Mucosa of gallbladder (tissue), 1 donor: ENCODE measurements around the gene MARCHF11. TPM values are rescaled to one million over a fixed set of nuclear protein-coding genes. Genes with fewer than 3 reads are reported as not detected.

Experiments
- DNase-seq: peaks from one replicate; pipeline ENCODE4 v3.0.0-alpha.2; 2020; ENCODE audit warnings: low spot score
- total RNA-seq: library from RNA; stranded (reverse); gene quantifications from one replicate; pipeline ENCODE4 v1.2.1, GENCODE V29; 2021
- donor health status: DM: no; HTN: no; CAD: no.

The MARCHF11 gene
- total RNA-seq, 1 donor from 2014 or later: not detected

DNA sequence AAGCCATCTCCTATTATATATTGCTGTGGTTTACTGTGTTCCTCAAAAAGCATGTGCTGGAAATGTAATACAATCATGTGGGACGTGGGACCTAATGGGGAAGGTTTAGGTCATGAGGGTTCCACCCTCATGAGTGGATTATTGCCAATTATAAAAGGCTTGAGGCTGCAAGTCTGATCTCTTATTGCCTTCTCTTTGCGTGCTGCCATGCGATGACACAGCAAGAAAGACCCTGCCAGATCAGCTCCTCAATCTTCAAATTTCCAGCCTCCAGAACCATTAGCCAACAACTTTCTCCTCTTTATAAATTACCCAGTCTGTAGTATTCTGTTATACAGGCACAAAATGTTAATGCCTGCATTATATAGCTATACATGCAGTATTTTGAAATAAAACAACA, 45.4 kb downstream of the MARCHF11 start:
- DNase-seq: no peak

DNA sequence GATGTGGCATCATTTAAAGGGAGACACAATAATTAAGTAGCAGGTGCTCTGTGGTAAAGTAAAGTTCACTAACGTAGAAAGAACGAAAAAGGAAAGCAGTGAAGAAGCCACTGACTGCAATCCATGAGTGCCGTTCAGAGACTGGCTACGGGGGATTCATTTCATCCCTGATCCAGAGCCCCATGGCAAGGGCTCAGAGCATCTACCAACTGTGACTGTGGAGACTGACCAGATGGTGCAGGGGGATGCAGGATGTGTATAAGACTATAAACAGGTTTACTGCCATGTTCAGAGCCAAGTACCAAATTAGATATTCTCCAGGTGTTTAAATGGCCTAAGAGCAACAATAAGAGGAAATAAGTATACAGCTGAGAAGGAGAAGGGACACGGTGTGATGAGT, 47.7 kb downstream of the MARCHF11 start:
- no peak for DNase-seq

DNA sequence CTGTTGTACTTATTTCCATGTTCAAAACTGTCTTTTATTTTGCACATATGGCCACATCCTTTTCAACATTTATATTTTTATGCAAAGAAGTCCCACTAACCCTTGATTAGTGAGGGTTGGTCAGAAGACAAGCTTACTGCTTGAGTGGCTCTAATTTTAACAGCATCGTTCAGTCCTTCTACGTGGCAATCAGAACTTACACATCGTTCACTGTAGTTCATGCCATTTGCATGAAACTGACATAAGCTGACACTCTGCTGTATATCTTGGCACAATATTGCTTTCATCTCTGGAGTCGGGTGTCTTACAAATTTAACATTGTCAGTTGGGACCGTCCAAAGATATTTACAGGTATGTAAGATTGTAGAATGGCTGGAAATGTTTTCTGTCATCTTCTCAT, 50.6 kb downstream of the MARCHF11 start:
- DNase-seq: no peak

DNA sequence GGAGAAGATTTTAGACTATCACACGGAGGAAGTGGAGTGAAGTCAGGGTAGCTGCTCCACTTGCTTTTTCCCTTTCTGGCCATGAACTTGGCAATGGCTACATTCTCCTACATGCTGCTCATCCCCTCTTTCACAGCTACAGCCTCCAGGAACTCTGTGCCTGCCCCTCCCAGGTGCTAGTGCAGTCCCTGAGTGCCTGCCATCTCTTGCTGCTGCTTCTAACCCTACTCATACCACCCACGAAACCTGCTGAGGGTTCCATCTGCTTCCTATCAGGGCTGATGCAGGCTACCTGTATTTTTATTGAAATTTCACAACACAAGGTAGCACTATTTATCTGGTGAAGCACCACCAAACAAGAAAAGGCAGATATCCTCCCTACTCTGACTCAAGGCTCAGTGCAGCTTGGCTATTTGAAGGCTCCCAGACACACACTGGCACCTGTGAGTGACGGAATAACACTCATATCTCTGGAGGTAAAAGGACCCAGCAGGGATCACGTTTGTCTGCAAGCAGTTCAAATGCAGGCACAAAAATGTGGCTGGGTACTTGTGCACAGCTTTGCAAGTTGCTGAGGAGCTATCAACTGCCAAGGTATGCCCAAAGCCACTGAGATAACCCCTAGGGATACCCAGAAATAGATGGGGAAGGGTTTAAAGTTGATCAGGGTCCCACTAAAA, 51.6 kb downstream of the MARCHF11 start:
- DNase-seq: no peak

DNA sequence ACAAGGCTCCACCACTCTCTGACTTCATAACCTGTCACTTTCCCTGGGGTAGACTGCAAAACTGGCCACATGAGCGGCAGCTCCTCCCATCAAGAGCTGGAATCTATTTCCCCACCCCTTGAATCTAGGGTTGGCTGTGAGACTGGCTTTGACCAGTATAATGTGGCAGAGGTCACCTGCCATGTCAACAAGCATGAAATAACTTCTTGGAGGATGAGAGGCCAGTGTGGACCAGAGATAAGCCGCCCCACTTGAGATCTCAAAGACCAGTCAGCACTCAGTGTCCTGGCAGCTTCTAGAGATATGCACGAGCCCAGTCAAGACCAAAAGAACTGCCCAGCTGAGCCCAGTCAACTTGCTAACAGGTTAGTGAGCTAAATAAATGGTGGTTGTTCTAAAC, 59.0 kb downstream of the MARCHF11 start:
- DNase-seq: no peak

DNA sequence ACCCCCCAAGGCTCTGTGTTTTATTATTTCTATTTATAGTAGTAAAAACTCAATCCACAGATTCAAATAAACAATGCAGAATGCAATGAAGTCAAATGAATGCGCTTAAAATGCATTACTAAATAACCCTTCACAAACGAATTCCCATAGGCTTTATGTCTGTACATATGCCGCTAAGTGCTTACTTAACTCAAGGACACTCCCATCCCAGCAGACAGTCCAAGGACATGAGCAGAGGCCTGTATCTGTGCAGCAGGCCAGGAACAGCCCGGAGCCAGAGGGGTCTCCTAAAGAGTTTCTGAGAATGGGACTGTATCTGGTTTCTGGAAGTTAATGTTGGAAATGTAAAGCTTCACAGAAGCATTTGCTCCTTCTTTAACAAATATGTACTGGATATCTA, 59.8 kb downstream of the MARCHF11 start:
- no peak for DNase-seq

DNA sequence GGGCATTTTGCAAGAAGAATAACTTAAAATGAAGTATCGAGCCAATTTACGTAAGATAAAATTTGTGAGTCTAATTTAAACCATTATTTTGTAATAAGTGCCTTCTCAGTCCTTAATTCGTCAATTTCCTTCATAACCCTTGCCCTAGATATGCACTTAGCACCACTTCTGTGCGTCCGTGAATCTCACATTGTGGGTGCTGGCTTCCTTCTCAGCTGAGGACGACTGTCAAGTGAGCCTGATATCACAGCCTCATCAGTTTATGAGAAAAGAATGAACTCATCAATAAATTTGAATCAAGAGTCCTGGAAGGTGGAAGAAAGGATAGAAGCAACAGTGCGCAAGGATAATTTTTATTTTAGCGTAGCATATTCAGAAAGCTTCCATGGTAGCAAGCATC, 64.5 kb downstream of the MARCHF11 start:
- DNase-seq: no peak

GRCh38 chr5:16108418-16108817, 71.2 kb downstream of the MARCHF11 start:
- no peak for DNase-seq

DNA sequence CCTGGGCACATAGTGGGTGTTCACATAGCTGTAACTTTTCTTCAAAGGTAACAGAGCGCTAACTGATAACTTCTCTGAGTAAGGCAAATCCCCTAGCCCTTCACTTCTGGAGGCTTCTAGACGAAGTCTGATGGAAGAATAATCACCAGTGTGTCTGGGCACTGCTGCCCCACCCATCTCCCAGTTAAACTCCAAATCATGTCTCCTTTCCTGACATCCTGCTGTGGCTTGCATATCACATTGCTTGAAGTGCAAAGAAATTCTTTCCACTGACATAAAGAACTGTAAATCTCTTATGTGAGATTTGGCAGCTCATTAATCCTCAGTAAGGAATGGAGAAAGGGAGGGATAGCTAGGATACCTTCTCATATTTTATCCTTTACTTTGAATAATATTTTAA, 74.6 kb downstream of the MARCHF11 start:
- no peak for DNase-seq

- no peak for DNase-seq
Observed at GRCh38 chr5:16095612-16096011, 84.0 kb downstream of the MARCHF11 start.

DNA sequence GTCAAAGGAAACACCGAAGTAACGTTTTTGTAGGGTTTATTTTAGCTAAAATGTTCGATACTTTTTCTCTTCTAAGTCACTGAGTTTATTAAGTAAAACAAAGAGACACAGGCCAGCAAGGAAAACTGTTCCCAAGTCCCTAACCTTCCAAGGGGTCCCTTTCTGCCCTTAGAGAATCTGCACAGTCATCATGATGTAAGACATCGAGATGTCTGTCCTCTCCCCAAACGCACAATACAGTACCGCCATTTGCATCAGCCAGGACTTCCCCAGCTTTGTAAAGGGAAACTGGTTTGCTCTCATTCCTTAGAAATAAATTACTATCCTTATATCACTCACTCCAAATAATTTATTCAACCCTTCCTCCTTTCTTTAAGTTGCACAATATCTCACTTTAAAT, 89.3 kb downstream of the MARCHF11 start:
- DNase-seq: no peak

- no peak for DNase-seq
Observed at GRCh38 chr5:16082982-16083381, 96.6 kb downstream of the MARCHF11 start.

DNA sequence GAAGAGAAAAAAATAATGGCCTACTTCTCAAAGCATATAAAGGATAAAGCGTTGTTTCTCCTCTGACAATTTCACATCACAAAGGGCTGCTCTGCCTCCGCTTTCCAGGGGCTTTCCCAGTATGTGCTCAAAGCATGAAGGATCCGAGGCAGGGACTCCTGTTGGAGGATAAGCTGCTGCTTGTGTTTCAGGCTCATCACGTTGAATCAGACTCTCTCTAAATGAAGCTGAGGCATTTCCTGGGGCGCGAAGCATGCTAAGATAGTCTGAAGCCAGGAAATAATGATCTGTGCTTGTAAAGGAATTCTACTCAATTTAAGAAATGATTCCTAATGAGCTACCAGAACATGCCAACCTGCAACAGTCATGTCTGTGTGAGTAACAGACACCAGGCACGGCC, 97.5 kb downstream of the MARCHF11 start:
- no peak for DNase-seq

DNA sequence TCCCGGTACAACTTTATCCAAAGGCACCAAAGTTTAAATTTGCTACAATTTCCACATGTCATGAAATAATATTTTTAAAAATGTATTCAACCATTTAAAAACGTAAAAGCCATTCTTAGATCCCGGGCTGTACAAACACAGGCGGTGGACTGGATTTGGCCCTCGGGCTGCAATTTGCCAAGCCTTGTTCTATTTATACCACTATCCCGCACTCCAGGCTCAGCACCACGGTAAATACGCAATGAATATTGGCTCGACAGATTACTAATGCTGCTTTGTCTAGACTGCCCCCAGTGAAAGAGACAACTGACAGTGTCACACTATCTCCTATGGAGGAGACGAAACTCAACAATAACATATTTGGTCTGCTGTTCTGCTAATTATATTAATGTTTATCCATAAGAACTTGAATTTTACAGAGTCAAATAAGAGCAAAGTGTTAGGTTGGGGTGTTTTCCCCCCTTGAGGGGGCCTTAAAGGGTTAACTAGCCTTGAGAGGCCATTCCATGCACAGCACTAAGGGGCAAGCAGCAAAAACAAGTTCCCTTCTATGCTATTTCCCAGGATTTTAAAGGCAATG, 98.1 kb downstream of the MARCHF11 start:
- DNase-seq: no peak

DNA sequence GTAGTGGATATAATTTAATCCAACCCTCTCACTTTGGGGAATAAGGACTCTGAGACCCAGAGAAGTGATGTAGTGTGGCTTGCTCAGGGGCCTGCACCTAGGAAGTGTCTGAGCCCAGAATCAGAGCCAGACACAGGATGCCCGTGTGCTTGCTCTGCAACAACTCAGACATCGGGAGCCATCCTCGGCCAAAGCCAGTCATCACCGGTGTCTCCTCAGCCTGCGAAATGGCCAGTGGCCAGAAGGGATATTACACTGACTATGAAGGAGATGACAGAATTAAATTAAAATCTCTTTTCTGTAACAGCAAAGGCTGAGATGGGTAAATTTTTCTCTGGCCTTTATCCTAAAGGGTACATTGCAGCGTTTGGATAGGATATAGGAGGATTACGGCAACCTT, 102.9 kb downstream of the MARCHF11 start:
- no peak for DNase-seq

DNA sequence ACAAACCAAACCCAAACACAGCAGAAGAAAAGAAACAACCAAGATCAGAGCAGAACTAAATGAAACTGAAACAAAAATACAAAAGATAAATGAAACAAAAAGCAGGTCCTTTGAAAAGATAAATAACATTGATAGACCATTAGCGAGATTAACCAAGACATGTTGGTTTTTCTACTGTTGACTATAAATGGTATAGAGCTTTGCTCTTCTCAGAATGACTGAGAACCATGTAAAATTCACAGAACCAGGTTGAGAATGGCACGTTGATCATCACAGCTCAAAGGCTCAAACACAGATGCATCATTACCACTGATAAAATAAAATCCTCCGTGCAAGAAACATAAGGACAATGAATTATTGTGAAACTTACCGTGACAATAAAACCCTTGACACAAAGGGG, 105.2 kb downstream of the MARCHF11 start:
- no peak for DNase-seq

DNA sequence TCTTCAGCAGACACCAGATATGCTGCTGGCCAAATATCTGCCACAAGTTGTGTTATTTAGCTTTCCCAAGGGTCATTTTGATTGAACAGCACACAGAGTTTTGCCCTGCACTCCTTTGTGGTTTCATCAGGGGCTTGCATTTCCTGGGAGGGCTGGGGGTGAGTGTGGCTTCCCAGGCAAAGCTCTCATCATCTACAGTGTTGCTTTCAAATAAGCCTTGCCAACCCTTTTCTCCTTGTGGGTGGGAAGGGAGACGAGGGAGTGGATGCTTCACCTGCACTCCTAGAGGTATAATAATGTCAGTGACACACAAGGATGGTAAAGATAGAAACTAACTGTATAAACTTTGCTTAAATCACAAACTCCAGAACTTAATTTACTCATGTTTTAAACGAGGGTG, 107.0 kb downstream of the MARCHF11 start:
- no peak for DNase-seq

GRCh38 chr5:16067415-16067814, 112.2 kb downstream of the MARCHF11 start:
- DNase-seq: no peak

DNA sequence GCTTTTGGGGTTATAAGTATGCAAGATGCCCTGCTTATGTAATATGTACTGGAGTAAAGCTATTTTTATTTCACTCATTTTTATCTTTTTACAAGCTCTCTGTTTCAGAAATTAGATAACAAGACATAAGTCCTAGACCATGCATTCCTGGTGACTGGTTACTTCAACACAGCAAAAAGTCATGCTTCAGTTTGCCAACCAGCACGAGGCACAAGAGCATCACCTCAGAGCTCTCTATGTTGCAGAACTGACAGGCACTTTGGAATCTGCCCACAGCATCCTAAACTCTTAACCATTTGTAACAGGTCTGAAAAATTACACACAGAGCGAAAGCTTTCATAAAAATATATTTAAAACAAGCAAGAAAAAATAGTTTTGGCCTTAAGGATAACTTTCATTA, 112.8 kb downstream of the MARCHF11 start:
- no peak for DNase-seq

- DNase-seq: no peak
Observed at GRCh38 chr5:16066320-16066719, 113.3 kb downstream of the MARCHF11 start.

GRCh38 chr5:16065831-16066230, 113.8 kb downstream of the MARCHF11 start:
- no peak for DNase-seq

DNA sequence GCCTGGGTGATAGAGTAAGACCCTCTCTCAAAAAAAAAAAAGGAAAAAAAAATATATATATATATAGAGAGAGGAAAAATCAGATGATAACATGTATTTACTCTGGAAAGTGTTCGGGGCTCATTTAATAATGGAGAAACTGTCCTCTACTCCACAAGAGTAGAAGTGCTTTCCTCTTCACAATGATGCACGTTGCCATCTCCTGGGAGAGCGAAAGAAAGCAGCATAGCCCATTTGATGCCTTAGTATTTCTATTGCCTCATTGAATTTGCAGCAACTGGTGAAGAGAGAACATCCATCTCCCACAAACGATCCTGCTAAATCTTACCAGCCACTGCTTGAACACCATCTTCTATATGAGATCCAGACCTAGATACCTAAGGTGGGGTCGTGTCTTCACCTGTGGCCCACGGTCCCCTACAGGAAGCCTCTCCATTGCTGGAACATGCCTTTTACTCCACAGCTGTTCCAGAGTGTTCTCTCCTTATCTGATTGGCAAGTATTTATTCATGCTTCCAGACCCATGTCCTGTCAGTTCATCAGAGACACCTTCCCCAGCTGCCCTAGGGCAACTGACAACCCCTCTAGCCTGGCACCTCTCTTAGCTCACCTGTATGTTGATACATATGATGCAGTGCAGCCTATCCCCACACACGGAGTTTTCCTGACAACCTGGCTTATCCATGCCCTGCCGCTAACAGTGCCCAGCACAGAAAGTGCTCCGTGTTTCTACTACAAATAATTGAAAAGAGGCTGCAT, 115.3 kb downstream of the MARCHF11 start:
- DNase-seq: no peak

GRCh38 chr5:16061163-16061562, 118.4 kb downstream of the MARCHF11 start:
- DNase-seq: no peak
